OCI-LY3 (cell line): ENCODE results near the gene PTK6.

Experiments used
- EZH2phosphoT487 ChIP-seq: fragments of 200-600 bp; shearing (Covaris generic); IDR thresholded peaks from 2 replicates; pipeline ENCODE4 v1.6.1; 2018; ENCODE audit warnings: antibody characterized with exemption, mixed run types, low read depth
- TF ChIP-seq, protein P1 (sequence below): fragments of 200-600, 300-600 bp; sonication (generic); IDR thresholded peaks from 2 replicates; pipeline ENCODE4 v1.5.1; 2014; ENCODE audit warnings: antibody characterized with exemption, low read length, low read depth

DNA sequence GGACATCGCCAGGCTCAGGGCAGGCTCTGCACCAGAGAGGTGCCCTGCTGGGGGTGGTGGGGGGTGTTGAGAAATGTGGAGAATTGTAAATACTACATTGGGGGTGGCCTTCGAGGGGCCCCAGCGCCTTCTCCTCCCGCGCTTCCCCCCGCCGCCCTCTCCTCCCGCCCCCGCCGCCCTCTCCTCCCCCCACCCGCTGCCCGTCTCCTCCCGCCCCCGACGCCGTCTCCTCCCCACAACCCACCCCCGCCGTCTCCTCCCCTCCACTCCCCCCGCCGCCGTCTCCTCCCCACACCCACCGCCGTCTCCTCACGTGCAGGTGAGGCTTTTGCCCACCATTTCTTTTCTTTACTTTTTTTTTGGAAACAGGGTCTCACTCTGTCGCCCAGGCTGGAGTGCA, 11.8 kb upstream of the PTK6 start:
- TF ChIP-seq EZH2phosphoT487, result no peak
- TF ChIP-seq, protein P1, sequence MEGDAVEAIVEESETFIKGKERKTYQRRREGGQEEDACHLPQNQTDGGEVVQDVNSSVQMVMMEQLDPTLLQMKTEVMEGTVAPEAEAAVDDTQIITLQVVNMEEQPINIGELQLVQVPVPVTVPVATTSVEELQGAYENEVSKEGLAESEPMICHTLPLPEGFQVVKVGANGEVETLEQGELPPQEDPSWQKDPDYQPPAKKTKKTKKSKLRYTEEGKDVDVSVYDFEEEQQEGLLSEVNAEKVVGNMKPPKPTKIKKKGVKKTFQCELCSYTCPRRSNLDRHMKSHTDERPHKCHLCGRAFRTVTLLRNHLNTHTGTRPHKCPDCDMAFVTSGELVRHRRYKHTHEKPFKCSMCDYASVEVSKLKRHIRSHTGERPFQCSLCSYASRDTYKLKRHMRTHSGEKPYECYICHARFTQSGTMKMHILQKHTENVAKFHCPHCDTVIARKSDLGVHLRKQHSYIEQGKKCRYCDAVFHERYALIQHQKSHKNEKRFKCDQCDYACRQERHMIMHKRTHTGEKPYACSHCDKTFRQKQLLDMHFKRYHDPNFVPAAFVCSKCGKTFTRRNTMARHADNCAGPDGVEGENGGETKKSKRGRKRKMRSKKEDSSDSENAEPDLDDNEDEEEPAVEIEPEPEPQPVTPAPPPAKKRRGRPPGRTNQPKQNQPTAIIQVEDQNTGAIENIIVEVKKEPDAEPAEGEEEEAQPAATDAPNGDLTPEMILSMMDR, result no peak
